Activated CD4-positive, alpha-beta T cell treated with anti-CD3 and anti-CD28 coated beads, Interleukin-2, amount 50 U/mL, for 1 hour (primary cell): ENCODE measurements around the gene TET1.
"Not testable (repeated sequence)": the region's sequence is repeated elsewhere in the genome, so short reads cannot be mapped to it uniquely, and the experiment has no call there.

ENCODE experiments used
- DNase-seq: peaks from one replicate; pipeline ENCODE4 v3.0.0-alpha.2; 2020

TET1 gene

DNA sequence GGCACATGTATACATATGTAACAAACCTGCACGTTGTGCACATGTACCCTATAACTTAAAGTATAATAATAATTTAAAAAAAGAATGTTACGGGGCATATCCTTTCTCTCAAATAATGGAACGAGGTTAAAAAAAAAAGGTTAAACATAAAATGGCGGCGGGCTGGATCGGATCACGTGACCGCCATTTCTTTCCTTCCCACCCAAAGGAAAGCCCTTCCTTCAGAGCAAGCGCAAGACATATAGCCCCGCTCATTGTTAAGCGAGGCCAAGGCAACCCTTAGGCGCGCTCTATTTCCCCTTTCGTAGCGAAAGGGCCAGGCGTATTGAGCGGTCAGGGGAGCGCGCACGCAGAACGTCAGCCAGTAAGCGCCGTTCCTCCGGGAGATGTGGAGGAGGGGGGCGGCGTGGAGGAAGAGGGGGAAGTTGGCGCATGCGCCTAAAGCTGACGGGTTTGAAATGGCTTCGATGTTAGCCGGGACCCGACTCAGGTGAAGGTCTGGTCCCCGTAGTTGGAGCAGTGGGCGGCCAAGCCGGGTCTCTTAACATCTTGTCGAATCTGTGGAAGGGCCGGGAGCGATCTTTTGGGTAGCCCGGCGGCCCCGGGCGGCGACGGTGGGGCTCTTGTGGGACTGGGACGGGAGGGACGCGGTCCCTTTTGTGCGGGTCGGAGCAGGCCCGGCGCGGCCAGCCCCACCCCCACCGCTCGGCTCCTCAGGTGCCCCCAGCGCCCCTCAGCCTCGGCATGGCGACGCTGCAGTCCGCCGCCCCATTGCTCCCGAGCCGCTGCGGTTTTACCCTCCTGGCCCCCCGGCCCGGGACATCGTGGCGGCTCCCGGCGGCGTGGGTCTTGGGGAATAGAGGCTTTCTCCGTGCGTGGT, 160.9 kb downstream of the TET1 start, which contains the start of gene CCAR1:
Gene CCAR1, plus strand, starts transcription at position 447 of the 880 bp plus-strand sequence. CDS start 1,266 bp downstream, outside the sequence.
- peak; percentile 97 for DNase-seq

DNA sequence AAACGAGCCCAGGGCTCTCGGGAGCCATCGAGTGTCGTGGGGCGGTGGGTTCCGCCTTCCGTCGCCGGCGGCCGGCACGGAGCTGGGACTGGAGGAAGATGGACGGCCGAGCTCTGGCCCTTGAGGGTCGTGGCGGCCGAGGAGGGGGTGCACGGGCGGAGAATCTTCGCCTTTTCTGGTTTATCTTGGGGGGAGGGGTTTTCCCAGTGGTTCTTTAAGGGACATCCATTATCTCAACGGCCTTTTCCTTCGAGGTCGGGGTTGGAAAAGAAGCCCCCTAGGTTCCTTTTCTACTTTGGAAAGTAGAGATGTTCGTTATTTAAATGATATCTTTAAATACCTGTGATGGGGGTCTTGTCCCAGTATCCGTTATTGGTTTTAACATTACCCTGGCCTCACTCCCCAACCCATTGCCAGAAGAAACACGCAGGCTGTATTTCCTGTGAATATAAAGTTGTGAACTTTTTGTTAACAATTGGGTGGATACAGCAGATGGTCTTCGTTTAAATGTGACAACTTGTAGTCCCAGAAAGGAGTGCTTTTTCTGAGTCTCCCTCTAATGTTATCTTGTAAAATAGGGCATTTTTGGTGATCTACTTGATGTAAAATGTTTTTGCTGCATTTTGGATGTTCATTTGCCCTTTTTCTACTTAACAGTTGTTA, 161.7 kb downstream of the TET1 start:
- no peak for DNase-seq

DNA sequence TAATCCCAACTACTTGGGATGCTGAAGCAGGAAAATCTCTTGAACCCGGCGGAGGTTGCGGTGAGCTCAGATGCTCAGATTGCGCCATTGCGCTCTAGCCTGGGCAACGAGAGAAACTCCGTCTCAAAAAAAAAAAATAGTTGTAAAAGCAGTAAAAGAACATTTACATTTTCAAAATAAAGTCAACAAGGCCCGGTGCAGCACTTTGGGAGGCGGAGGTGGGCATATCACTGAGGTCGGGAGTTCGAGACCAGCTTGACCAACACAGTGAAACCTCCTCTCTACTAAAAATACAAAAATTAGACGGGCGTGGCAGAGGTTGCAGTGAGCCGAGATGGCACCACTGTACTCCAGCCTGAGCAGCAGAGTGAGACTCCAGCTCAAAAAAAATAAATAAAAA, 164.9 kb downstream of the TET1 start:
- no peak for DNase-seq

- no peak for DNase-seq
These were observed 167.0 kb downstream of the TET1 start for GRCh38 chr10:68727146-68727545.

DNA sequence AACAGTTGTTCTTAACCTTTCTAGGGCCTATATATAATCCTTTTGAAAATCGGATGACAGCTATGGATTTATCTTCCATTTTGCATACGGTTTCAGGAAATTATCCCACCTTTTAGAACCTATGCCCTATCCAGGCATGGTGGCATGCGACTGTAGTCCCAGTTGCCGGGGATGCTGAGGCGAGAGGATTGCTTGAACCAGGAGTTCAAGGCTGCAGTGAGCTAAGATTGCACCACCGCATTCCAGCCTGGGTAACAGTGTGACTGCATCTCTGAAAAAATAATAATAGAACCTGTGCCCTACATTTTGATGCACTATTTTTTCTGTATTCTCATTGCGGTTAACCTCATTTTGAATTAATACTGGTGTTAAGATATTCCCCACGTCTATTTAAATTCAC, 172.5 kb downstream of the TET1 start:
- no peak for DNase-seq

DNA sequence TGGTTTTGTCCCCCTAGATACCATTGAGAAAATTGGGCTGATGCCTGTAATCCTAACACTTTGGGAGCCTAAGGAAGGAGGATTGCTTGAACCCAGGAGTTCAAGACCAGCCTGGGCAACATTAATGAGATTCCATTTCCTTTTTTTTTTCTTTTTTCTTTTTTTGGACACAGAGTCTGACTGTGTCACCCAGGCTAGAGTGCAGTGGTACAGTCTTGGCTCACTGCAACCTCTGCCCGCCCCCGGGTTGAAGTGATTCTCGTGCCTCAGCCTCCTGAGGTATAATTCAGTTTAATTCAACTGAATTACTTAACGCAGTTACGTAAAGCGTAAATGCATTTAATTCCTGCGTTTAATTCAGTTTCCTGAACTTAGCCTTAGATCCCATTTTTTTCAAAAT, 174.2 kb downstream of the TET1 start:
- no peak for DNase-seq

GRCh38 chr10:68735119-68735518, 175.0 kb downstream of the TET1 start:
- no peak for DNase-seq

GRCh38 chr10:68735739-68736138, 175.6 kb downstream of the TET1 start:
- not testable (repeated sequence) for DNase-seq

DNA sequence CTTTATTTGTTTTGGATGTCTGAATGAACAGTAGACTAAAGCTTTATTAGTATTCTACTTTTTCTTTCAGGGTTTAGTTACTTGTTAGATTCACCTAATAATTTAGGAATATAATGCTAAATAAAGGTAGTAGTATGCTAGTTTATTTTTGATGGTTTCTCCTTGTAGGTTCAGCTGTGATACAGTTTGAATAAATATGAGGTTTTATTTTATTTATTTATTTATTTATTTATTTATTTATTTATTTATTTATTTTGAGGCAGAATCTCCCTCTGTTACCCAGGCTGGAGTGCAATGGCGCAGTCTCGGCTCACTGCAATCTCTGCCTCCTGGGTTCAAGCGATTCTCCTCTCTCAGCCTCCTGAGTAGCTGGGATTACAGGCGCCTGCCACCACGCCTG, 180.5 kb downstream of the TET1 start:
- not testable (repeated sequence) for DNase-seq

GRCh38 chr10:68742397-68742796, 182.3 kb downstream of the TET1 start:
- no peak for DNase-seq
